HG02588 (cell line): ENCODE data around the gene CTSF.
"Not testable (repeated sequence)": the region's sequence is repeated elsewhere in the genome, so short reads cannot be mapped to it uniquely, and the experiment has no call there.

Experiments used
- ATAC-seq: cut with Tn5 transposase; IDR thresholded peaks from one replicate; pipeline ENCODE4 v1.9.1; 2021; ENCODE audit warnings: mild to moderate bottlenecking, moderate library complexity; ENCODE audit not compliant: unreplicated experiment

Gene CTSF

GRCh38 chr11:66559866-66560676, 8.3 kb downstream of the CTSF start:
- ATAC-seq = no peak

- no peak for ATAC-seq
These were observed 9.1 kb downstream of the CTSF start for GRCh38 chr11:66559142-66559865.

- ATAC-seq = no peak
These were observed 10.6 kb downstream of the CTSF start for GRCh38 chr11:66557733-66558326.

GRCh38 chr11:66556086-66556485, 12.3 kb downstream of the CTSF start:
- no peak for ATAC-seq

GRCh38 chr11:66555416-66555815, 13.0 kb downstream of the CTSF start:
- ATAC-seq = no peak

GRCh38 chr11:66554602-66555001, 13.8 kb downstream of the CTSF start:
- ATAC-seq = no peak

- no peak for ATAC-seq
These were observed 17.5 kb downstream of the CTSF start for GRCh38 chr11:66550887-66551286.

GRCh38 chr11:66549696-66550095, 18.7 kb downstream of the CTSF start:
- no peak for ATAC-seq

GRCh38 chr11:66548774-66549630, 19.4 kb downstream of the CTSF start:
- ATAC-seq = no peak

GRCh38 chr11:66548041-66548440, 20.4 kb downstream of the CTSF start:
- no peak for ATAC-seq

- no peak for ATAC-seq
These were observed 20.8 kb downstream of the CTSF start for GRCh38 chr11:66547662-66548009.

- no peak for ATAC-seq
These were observed 21.3 kb downstream of the CTSF start for GRCh38 chr11:66546966-66547661.

GRCh38 chr11:66546368-66546965, 21.9 kb downstream of the CTSF start, which contains the start of gene ACTN3:
Gene ACTN3 (plus strand): TSS chr11:66546903. CDS start chr11:66546938, 35 bp downstream.
- no peak for ATAC-seq

GRCh38 chr11:66545701-66546367, 22.6 kb downstream of the CTSF start, which contains the start of gene ZDHHC24:
Gene ZDHHC24 (minus strand): TSS chr11:66546048. CDS start chr11:66546003, 45 bp downstream.
- ATAC-seq = peak; percentile 84

- not testable (repeated sequence) for ATAC-seq
These were observed 23.5 kb downstream of the CTSF start for GRCh38 chr11:66544952-66545351.

GRCh38 chr11:66543263-66544107, 24.9 kb downstream of the CTSF start:
- ATAC-seq = no peak

GRCh38 chr11:66542362-66542761, 26.0 kb downstream of the CTSF start:
- ATAC-seq = no peak

- ATAC-seq = no peak
These were observed 26.5 kb downstream of the CTSF start for GRCh38 chr11:66541892-66542291.
